ENCODE results near the gene ROMO1. TPM values are rescaled to one million over a fixed set of nuclear protein-coding genes. Genes with fewer than 3 reads are reported as not detected.

ROMO1 gene
- 100 to 1,000 TPM; 154 to 477 (median 256) TPM for total RNA-seq
- 1,000 to 10,000 TPM in 1 of 3 donors, 100 to 1,000 TPM in 1, 10 to 100 TPM in 1; 50.1 to 1,321 (median 664) TPM for polyA plus RNA-seq
- long read RNA-seq, donor 1, transcript ROMO1-204 (3 exons, 498 nt): minor isoform, 64 of 278 reads
- long read RNA-seq, donor 1, transcript ROMO1-203 (3 exons, 422 nt): major isoform, 134 of 278 reads
- long read RNA-seq, donor 1, transcript ROMO1-201 (2 exons, 496 nt): minor isoform, 69 of 278 reads
- long read RNA-seq, donor 1, partial matches to known transcripts: 9 of 278 reads
- long read RNA-seq, donor 1, other reads (novel, unspliced or antisense): 0 of 278 reads
- long read RNA-seq, donor 2, transcript ROMO1-203 (3 exons, 422 nt): major isoform, 96 of 174 reads
- long read RNA-seq, donor 2, transcript ROMO1-204 (3 exons, 498 nt): minor isoform, 36 of 174 reads
- long read RNA-seq, donor 2, transcript ROMO1-201 (2 exons, 496 nt): minor isoform, 39 of 174 reads
- long read RNA-seq, donor 2, partial matches to known transcripts: 0 of 174 reads
- long read RNA-seq, donor 2, other reads (novel, unspliced or antisense): 0 of 174 reads
- long read RNA-seq, donor 3, transcript ROMO1-201 (2 exons, 496 nt): minor isoform, 49 of 190 reads
- long read RNA-seq, donor 3, transcript ROMO1-204 (3 exons, 498 nt): minor isoform, 43 of 190 reads
- long read RNA-seq, donor 3, transcript ROMO1-203 (3 exons, 422 nt): major isoform, 82 of 190 reads
- long read RNA-seq, donor 3, partial matches to known transcripts: 15 of 190 reads
- long read RNA-seq, donor 3, other reads (novel, unspliced or antisense): 0 of 190 reads
- long read RNA-seq, donor 4, transcript ROMO1-201 (2 exons, 496 nt): minor isoform, 42 of 289 reads
- long read RNA-seq, donor 4, transcript ROMO1-204 (3 exons, 498 nt): minor isoform, 78 of 289 reads
- long read RNA-seq, donor 4, transcript ROMO1-203 (3 exons, 422 nt): major isoform, 167 of 289 reads
- long read RNA-seq, donor 4, partial matches to known transcripts: 0 of 289 reads
- long read RNA-seq, donor 4, other reads (novel, unspliced or antisense): 0 of 289 reads
- long read RNA-seq, donor 5, transcript ROMO1-201 (2 exons, 496 nt): minor isoform, 23 of 222 reads
- long read RNA-seq, donor 5, transcript ROMO1-203 (3 exons, 422 nt): major isoform, 129 of 222 reads
- long read RNA-seq, donor 5, transcript ROMO1-204 (3 exons, 498 nt): minor isoform, 54 of 222 reads
- long read RNA-seq, donor 5, partial matches to known transcripts: 0 of 222 reads
- long read RNA-seq, donor 5, other reads (novel, unspliced or antisense): 16 of 222 reads
- long read RNA-seq, donor 6, transcript ROMO1-201 (2 exons, 496 nt): minor isoform, 33 of 210 reads
- long read RNA-seq, donor 6, transcript ROMO1-203 (3 exons, 422 nt): major isoform, 131 of 210 reads
- long read RNA-seq, donor 6, transcript ROMO1-204 (3 exons, 498 nt): minor isoform, 46 of 210 reads
- long read RNA-seq, donor 6, partial matches to known transcripts: 0 of 210 reads
- long read RNA-seq, donor 6, other reads (novel, unspliced or antisense): 0 of 210 reads
- long read RNA-seq, donor 7, transcript ROMO1-203 (3 exons, 422 nt): major isoform, 68 of 150 reads
- long read RNA-seq, donor 7, transcript ROMO1-204 (3 exons, 498 nt): minor isoform, 31 of 150 reads
- long read RNA-seq, donor 7, transcript ROMO1-201 (2 exons, 496 nt): minor isoform, 37 of 150 reads
- long read RNA-seq, donor 7, partial matches to known transcripts: 14 of 150 reads
- long read RNA-seq, donor 7, other reads (novel, unspliced or antisense): 0 of 150 reads
- long read RNA-seq, donor 8, transcript ROMO1-204 (3 exons, 498 nt): minor isoform, 57 of 255 reads
- long read RNA-seq, donor 8, transcript ROMO1-201 (2 exons, 496 nt): minor isoform, 56 of 255 reads
- long read RNA-seq, donor 8, transcript ROMO1-203 (3 exons, 422 nt): major isoform, 141 of 255 reads
- long read RNA-seq, donor 8, partial matches to known transcripts: 0 of 255 reads
- long read RNA-seq, donor 8, other reads (novel, unspliced or antisense): 0 of 255 reads
- long read RNA-seq, donor 9, transcript ROMO1-203 (3 exons, 422 nt): major isoform, 73 of 171 reads
- long read RNA-seq, donor 9, transcript ROMO1-201 (2 exons, 496 nt): minor isoform, 48 of 171 reads
- long read RNA-seq, donor 9, transcript ROMO1-204 (3 exons, 498 nt): minor isoform, 36 of 171 reads
- long read RNA-seq, donor 9, partial matches to known transcripts: 12 of 171 reads
- long read RNA-seq, donor 9, other reads (novel, unspliced or antisense): 0 of 171 reads
- long read RNA-seq, donor 10, transcript ROMO1-204 (3 exons, 498 nt): minor isoform, 33 of 117 reads
- long read RNA-seq, donor 10, transcript ROMO1-203 (3 exons, 422 nt): major isoform, 47 of 117 reads
- long read RNA-seq, donor 10, transcript ROMO1-201 (2 exons, 496 nt): minor isoform, 36 of 117 reads
- long read RNA-seq, donor 10, partial matches to known transcripts: 0 of 117 reads
- long read RNA-seq, donor 10, other reads (novel, unspliced or antisense): 0 of 117 reads

- Histone ChIP-seq H3K36me3 (replicated peaks in 1 of 2) (peaks cover 0 to 46% of the 10 kb centered on the region in 2 donors), H3K9me3 (replicated peaks in 1 of 3) (no peaks in the 10 kb centered on the region), H3K4me3 (peak within 1 kb of the TSS; percentile 83 to 90 (median 86)), H3K27me3 (no peaks in the 10 kb centered on the region), H3K4me1 (replicated peaks in 1 of 2) (peaks cover 10 to 47% of the 10 kb centered on the region in 2 donors), H3K27ac (peak within 1 kb of the TSS; percentile 63 to 93 (median 92))
- TF ChIP-seq POLR2A (IDR thresholded peaks at IDR 0.05): peak; percentile 57 to 62
- TF ChIP-seq, protein P1, sequence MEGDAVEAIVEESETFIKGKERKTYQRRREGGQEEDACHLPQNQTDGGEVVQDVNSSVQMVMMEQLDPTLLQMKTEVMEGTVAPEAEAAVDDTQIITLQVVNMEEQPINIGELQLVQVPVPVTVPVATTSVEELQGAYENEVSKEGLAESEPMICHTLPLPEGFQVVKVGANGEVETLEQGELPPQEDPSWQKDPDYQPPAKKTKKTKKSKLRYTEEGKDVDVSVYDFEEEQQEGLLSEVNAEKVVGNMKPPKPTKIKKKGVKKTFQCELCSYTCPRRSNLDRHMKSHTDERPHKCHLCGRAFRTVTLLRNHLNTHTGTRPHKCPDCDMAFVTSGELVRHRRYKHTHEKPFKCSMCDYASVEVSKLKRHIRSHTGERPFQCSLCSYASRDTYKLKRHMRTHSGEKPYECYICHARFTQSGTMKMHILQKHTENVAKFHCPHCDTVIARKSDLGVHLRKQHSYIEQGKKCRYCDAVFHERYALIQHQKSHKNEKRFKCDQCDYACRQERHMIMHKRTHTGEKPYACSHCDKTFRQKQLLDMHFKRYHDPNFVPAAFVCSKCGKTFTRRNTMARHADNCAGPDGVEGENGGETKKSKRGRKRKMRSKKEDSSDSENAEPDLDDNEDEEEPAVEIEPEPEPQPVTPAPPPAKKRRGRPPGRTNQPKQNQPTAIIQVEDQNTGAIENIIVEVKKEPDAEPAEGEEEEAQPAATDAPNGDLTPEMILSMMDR (IDR thresholded peaks at IDR 0.05): peak in 3 of 6 experiments; percentile 18 to 36 (median 29)
- DNase-seq: peak; percentile 81 to 90 (median 85)
- intact Hi-C loops (cut with DNase I): loop anchor here in 1 of 2 donors (10.0 kb wide), 1 partner anchor 235 kb away; no protein-coding TSS in a partner anchor
- WGBS, 4 donors: 0 to 1% (median 0%) methylated on average over 6 to 81 of the region's 81 CpGs
Observed at GRCh38 chr20:35699127-35699956, at the start of gene ROMO1, which contains the start of gene NFS1. Gene ROMO1, plus strand, starts transcription at chr20:35699405. Its CDS starts 228 bp downstream, at chr20:35699633. Gene NFS1, minus strand, starts transcription at chr20:35699352. Its CDS starts 64 bp downstream, at chr20:35699288.

DNA sequence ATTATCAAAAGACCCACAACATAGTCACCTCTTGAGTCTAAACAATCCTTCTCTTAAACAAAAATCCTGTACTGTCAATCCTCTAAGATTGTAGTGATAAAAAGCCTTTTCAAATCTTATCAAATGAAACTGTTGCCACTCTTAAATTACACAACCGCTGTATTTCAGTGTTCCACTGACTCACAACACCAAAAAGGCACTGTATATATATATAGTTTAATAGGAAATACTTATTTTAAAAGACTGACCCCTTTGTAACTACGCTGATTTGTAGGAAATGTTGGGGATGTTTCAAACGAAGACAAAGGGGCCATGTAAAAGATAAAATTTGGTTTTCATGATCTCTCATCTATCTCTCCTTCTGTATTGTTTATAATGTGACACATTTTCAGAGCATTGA, 48.6 kb upstream of the ROMO1 start:
- DNase-seq: no peak
- Histone ChIP-seq H3K36me3 (replicated peaks in 1 of 2) (peaks cover 0 to 29% of the 10 kb centered on the region in 2 donors), H3K9me3 (replicated peaks in 1 of 3) (no peaks in the 10 kb centered on the region), H3K4me1 (replicated peaks in 1 of 2) (peaks cover 0 to 46% of the 10 kb centered on the region in 2 donors), H3K27ac (peak overlapping the region in 1 of 5 donors; percentile 28), H3K4me3 (no peak overlapping the region), H3K27me3 (no peaks in the 10 kb centered on the region)
- TF ChIP-seq POLR2A (IDR thresholded peaks at IDR 0.05): no peak
- TF ChIP-seq, protein P1 (IDR thresholded peaks at IDR 0.05): no peak
- intact Hi-C loops (cut with DNase I): no loop called here
- WGBS, 4 donors: 71 to 84% (median 81%) methylated on average over 3 of the region's 3 CpGs

Measured in adrenal gland (tissue), 19 donors.